Right atrium auricular region (tissue), 2 donors: Measurements from ENCODE around the gene BSN. TPM values are rescaled to one million over a fixed set of nuclear protein-coding genes. Genes with fewer than 3 reads are reported as not detected.

ENCODE experiments used
- DNase-seq: peaks from one replicate; pipeline ENCODE4 v3.0.0-alpha.2; 2019; ENCODE audit warnings: low spot score
- H3K27ac ChIP-seq, 2 donors: fragments of 200-600 bp; sonication (generic); 1 replicate in 1 of 2; 2 replicates in 1 of 2; pipeline ENCODE4 v1.5.1; 2016 to 2019
- H3K27me3 ChIP-seq, 2 donors: fragments of 200-600 bp; sonication (generic); one replicate each; pipeline versions ENCODE4 v1.5.1 to v1.6.0; 2017 to 2019
- H3K36me3 ChIP-seq: fragments of 200-600 bp; sonication (generic); one replicate; pipeline ENCODE4 v1.5.1; 2016
- H3K4me1 ChIP-seq, 2 donors: fragments of 200-600 bp; sonication (generic); one replicate each; pipeline versions ENCODE4 v1.5.1 to v1.6.0; 2017 to 2019
- H3K4me3 ChIP-seq, 2 donors: fragments of 200-600 bp; sonication (generic); 1 replicate in 1 of 2; 2 replicates in 1 of 2; pipeline ENCODE4 v1.5.1; 2017 to 2019; ENCODE audit warnings: mild to moderate bottlenecking in 1 of 2, moderate library complexity in 1 of 2
- H3K9me3 ChIP-seq, 2 donors: fragments of 200-600 bp; sonication (generic); one replicate each; pipeline ENCODE4 v1.5.1; 2019
- total RNA-seq, 2 donors: library from RNA; depleted of rRNA; stranded (reverse); fragments of >200 nt; gene quantifications; one replicate each; pipeline ENCODE4 v1.1.0, GENCODE V29; 2016
- TF ChIP-seq, protein P1 (sequence below), 2 donors: fragments of 200-600 bp; sonication (generic); IDR thresholded peaks; one replicate each; pipeline ENCODE4 v1.5.1; 2019; ENCODE audit warnings: antibody characterized with exemption in 2 of 2

Gene BSN, protein sequence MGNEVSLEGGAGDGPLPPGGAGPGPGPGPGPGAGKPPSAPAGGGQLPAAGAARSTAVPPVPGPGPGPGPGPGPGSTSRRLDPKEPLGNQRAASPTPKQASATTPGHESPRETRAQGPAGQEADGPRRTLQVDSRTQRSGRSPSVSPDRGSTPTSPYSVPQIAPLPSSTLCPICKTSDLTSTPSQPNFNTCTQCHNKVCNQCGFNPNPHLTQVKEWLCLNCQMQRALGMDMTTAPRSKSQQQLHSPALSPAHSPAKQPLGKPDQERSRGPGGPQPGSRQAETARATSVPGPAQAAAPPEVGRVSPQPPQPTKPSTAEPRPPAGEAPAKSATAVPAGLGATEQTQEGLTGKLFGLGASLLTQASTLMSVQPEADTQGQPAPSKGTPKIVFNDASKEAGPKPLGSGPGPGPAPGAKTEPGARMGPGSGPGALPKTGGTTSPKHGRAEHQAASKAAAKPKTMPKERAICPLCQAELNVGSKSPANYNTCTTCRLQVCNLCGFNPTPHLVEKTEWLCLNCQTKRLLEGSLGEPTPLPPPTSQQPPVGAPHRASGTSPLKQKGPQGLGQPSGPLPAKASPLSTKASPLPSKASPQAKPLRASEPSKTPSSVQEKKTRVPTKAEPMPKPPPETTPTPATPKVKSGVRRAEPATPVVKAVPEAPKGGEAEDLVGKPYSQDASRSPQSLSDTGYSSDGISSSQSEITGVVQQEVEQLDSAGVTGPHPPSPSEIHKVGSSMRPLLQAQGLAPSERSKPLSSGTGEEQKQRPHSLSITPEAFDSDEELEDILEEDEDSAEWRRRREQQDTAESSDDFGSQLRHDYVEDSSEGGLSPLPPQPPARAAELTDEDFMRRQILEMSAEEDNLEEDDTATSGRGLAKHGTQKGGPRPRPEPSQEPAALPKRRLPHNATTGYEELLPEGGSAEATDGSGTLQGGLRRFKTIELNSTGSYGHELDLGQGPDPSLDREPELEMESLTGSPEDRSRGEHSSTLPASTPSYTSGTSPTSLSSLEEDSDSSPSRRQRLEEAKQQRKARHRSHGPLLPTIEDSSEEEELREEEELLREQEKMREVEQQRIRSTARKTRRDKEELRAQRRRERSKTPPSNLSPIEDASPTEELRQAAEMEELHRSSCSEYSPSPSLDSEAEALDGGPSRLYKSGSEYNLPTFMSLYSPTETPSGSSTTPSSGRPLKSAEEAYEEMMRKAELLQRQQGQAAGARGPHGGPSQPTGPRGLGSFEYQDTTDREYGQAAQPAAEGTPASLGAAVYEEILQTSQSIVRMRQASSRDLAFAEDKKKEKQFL (N-terminal part only)
- total RNA-seq: under 1 TPM; 0.41 to 0.63 TPM

DNA sequence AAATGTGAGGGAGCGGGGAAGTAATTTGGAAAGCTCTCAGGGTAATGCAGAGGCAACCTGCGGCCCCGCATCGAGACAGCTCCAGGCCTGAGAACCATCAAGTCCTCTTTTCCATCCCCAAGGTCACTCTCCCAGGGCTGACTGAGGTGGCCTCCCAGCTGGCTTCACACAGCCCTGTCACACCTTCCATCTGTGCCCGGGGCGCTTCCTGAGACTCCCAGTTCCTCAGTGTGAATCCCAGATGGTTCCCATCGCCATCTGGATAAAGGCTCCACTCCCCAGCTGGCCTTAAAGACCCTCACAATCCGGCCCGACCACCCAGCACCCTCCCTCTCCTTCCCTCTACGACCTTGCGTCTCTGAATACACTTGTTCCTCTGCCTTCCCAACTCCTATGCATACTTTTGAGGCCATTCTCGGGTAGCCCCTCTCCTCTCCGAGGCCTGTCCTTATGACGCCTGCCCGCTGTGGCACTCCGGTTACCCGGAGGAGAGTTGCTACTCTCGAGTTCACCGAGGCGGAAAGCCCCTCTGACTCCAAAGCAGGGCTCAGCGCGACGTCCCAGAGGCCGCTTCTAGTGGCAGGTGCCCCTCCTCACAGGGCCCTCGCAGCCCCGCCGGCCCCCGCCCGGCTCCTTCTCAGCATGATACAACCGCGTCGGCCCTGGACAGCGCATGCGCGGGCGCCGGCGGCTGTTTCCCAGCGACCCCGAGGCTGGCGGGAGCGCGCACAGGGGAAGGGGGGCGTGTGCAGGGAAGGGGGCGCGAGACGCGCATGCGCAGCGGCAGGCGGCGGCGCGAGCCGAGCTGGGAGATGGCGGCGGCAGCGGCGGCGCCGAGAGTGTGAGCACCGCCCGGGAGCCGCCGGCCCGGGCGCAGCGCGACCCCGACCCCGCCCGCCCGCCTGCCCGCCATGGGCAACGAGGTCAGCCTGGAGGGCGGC lies at the start of gene BSN:
Gene BSN (plus strand): TSS at position 786 of the 941 bp plus-strand sequence. CDS start 126 bp downstream, at position 912.
- no peaks in the 10 kb centered on the region for H3K27me3 ChIP-seq
- peak within 1 kb of the TSS; percentile 66 to 72 for H3K4me3 ChIP-seq
- H3K9me3 ChIP-seq: no peaks in the 10 kb centered on the region
- peak; percentile 88 for DNase-seq
- TF ChIP-seq, protein P1, sequence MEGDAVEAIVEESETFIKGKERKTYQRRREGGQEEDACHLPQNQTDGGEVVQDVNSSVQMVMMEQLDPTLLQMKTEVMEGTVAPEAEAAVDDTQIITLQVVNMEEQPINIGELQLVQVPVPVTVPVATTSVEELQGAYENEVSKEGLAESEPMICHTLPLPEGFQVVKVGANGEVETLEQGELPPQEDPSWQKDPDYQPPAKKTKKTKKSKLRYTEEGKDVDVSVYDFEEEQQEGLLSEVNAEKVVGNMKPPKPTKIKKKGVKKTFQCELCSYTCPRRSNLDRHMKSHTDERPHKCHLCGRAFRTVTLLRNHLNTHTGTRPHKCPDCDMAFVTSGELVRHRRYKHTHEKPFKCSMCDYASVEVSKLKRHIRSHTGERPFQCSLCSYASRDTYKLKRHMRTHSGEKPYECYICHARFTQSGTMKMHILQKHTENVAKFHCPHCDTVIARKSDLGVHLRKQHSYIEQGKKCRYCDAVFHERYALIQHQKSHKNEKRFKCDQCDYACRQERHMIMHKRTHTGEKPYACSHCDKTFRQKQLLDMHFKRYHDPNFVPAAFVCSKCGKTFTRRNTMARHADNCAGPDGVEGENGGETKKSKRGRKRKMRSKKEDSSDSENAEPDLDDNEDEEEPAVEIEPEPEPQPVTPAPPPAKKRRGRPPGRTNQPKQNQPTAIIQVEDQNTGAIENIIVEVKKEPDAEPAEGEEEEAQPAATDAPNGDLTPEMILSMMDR (IDR thresholded peaks at IDR 0.05): no peak
- H3K4me1 ChIP-seq: peaks cover 0 to 20% of the 10 kb centered on the region in 2 donors
- no peaks in the 10 kb centered on the region for H3K36me3 ChIP-seq
- H3K27ac ChIP-seq: peak within 1 kb of the TSS; percentile 80 to 89

DNA sequence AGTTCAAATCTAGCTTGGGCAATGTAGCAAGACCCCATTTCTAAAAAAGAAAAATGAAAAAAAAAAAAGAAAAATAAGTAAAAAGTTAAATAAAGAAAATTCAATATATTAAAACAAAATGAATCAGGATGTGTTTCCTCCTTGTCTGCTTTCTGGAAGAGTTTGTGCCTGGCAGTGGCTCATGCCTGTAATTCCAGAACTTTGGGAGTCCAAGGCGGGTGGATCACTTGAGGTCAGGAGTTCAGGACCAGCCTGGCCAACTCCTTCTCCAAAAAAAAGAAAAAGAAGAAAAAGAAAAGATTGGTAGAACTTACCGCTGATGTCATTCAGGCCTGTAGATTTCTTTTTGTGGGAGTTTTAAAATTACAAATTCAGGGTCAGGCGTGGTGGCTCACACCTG lies 47.4 kb upstream of the BSN start:
- Histone ChIP-seq H3K4me3 (no peak overlapping the region), H3K27ac (no peak overlapping the region), H3K9me3 (no peaks in the 10 kb centered on the region), H3K4me1 (peaks cover 0 to 4% of the 10 kb centered on the region in 2 donors), H3K27me3 (no peaks in the 10 kb centered on the region), H3K36me3 (peaks cover 15% of the 10 kb centered on the region)
- no peak for DNase-seq
- TF ChIP-seq, protein P1 (IDR thresholded peaks at IDR 0.05): no peak

DNA sequence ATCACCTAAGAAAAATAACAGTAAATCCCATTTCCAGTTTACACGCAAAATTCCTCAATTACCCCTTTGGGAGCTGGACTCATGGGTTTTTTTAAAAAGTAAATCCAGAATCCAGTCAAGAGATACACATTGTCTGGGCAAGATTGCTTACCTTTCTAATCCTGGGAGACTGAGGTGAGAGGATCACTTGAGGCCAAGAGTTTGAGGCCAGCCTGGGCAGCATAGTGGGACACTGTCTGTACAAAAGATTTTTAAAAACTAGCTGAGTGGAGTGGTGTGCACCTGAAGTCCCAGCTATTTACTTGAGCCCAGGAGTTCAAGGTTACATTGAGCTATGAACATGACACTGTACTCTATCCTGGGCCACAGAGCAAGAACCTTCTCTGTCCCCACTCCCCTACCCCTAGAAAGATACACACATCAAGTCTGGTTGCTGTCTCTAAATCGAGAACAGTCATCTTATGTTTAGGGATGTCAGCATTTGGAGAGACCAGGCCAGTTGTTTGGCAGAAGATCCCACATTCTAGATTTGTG lies 45.2 kb upstream of the BSN start:
- no peak overlapping the region for H3K4me3 ChIP-seq
- TF ChIP-seq, protein P1 (IDR thresholded peaks at IDR 0.05): no peak
- peaks cover 0 to 4% of the 10 kb centered on the region in 2 donors for H3K4me1 ChIP-seq
- H3K27me3 ChIP-seq: no peaks in the 10 kb centered on the region
- no peak overlapping the region for H3K27ac ChIP-seq
- no peak for DNase-seq
- peaks cover 37% of the 10 kb centered on the region for H3K36me3 ChIP-seq
- H3K9me3 ChIP-seq: no peaks in the 10 kb centered on the region

DNA sequence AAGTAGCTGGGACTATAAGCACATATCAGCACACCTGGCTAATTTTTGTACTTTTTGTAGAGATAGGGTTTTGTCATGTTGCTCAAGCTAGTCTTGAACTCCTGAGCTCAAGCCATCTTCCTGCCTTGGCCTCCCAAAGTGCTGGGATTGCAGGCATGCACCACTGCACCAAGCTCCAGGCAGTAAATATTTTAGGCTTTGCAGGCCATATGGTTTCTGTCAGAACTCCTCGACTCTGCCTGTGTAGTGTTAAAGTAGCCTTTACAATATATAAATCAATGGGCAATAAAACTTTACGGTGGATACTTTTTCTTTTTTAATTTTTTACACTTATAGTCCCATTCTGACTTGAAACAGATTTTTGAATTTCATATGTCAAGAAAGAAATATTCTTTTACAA lies 42.6 kb upstream of the BSN start:
- Histone ChIP-seq H3K36me3 (peaks cover 47% of the 10 kb centered on the region), H3K4me3 (no peak overlapping the region), H3K27ac (no peak overlapping the region), H3K4me1 (peaks cover 0 to 4% of the 10 kb centered on the region in 2 donors), H3K27me3 (no peaks in the 10 kb centered on the region), H3K9me3 (no peaks in the 10 kb centered on the region)
- TF ChIP-seq, protein P1 (IDR thresholded peaks at IDR 0.05): no peak
- no peak for DNase-seq
